ENCODE results near the gene MDN1. TPM values are rescaled to one million over a fixed set of nuclear protein-coding genes. Genes with fewer than 3 reads are reported as not detected.

MDN1 gene
- total and polyA plus RNA-seq, 2 of the 8 experiments (the other 6 are each of a cell fraction or from before 2014, with no cell fraction given) = 53.5 to 179 TPM

DNA sequence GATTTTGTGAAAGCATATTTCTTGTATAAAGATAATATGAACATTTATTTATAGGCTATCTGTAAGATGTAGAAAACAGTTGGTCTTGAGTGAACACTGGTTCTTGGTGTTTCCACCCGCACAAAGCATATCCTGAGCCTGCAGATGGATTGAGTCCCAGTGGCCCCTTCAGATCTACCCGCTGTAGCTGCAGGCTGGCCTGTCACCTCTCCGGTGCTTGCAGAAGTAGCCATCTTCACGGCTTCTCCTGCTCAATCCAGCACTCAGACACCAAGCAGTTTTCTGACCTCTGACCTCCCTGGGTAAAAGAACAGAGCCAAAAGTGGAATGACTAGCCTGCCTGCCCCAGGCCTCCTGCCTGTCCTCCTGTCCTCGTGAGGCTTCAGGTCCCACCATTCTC is 203.7 kb downstream of the MDN1 start (continued):
- TF ChIP-seq, protein P1, sequence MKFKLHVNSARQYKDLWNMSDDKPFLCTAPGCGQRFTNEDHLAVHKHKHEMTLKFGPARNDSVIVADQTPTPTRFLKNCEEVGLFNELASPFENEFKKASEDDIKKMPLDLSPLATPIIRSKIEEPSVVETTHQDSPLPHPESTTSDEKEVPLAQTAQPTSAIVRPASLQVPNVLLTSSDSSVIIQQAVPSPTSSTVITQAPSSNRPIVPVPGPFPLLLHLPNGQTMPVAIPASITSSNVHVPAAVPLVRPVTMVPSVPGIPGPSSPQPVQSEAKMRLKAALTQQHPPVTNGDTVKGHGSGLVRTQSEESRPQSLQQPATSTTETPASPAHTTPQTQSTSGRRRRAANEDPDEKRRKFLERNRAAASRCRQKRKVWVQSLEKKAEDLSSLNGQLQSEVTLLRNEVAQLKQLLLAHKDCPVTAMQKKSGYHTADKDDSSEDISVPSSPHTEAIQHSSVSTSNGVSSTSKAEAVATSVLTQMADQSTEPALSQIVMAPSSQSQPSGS (IDR thresholded peaks at IDR 0.05; ENCODE audit: low read length) = no peak
- TF ChIP-seq CHD1 (IDR thresholded peaks at IDR 0.05; ENCODE audit: low read depth, low read length) = no peak
- TF ChIP-seq SP2 (IDR thresholded peaks at IDR 0.05; ENCODE audit: low read length) = no peak
- no peak for TF ChIP-seq SP1 (IDR thresholded peaks at IDR 0.05; ENCODE audit: low read depth, low read length)
- TF ChIP-seq ZNF274 (IDR thresholded peaks at IDR 0.05; ENCODE audit: borderline replicate concordance, extremely low read depth, low read length) = no peak
- no peak for TF ChIP-seq GTF2F1 (IDR thresholded peaks at IDR 0.05; ENCODE audit: borderline replicate concordance, low read depth, low read length)
- TF ChIP-seq POLR2AphosphoS5 (IDR thresholded peaks at IDR 0.05; ENCODE audit: low read depth, low read length) = no peak
- TF ChIP-seq RBBP5 (IDR thresholded peaks at IDR 0.05; ENCODE audit: borderline replicate concordance, low read depth, low read length) = no peak
